ENCODE data around the gene REXO1.

Gene REXO1

GRCh38 chr19:1861599-1862031 is 13.3 kb upstream of the REXO1 start:
- ATAC-seq = no peak

GRCh38 chr19:1860821-1861598 is 12.7 kb upstream of the REXO1 start:
- no peak for DNase-seq
- no peak for ATAC-seq

More at GRCh38 chr19:1861599-1862031, 13.3 kb upstream of the REXO1 start:
- DNase-seq = no peak

GRCh38 chr19:1860042-1860775 is 11.9 kb upstream of the REXO1 start:
- DNase-seq = peak; percentile 55
- no peak for ATAC-seq

GRCh38 chr19:1859331-1859781 is 11.1 kb upstream of the REXO1 start:
- DNase-seq (no peak), ATAC-seq (no peak)

- ATAC-seq = no peak
- peak; percentile 16 for DNase-seq
Measured at GRCh38 chr19:1858412-1859081, 10.3 kb upstream of the REXO1 start.

- no peak for ATAC-seq
- peak; percentile 11 for DNase-seq
Measured at GRCh38 chr19:1857648-1858326, 9.5 kb upstream of the REXO1 start.

- ATAC-seq (peak; percentile 10), DNase-seq (peak; percentile 74)
Measured at GRCh38 chr19:1856698-1857603, 8.7 kb upstream of the REXO1 start.

- ATAC-seq (no peak), DNase-seq (no peak)
Measured at GRCh38 chr19:1856345-1856697, 8.0 kb upstream of the REXO1 start.

GRCh38 chr19:1855828-1856255 is 7.6 kb upstream of the REXO1 start:
- DNase-seq (peak; percentile 62), ATAC-seq (peak; percentile 39)

- DNase-seq (peak; percentile 90), ATAC-seq (peak; percentile 78)
Measured at GRCh38 chr19:1855040-1855827, 7.0 kb upstream of the REXO1 start.

- no peak for ATAC-seq
Measured at GRCh38 chr19:1854542-1855039, 6.3 kb upstream of the REXO1 start.

GRCh38 chr19:1854039-1854541 is 5.8 kb upstream of the REXO1 start:
- ATAC-seq (no peak), DNase-seq (no peak)

More at GRCh38 chr19:1854542-1855039, 6.3 kb upstream of the REXO1 start:
- no peak for DNase-seq

GRCh38 chr19:1853295-1854038 is 5.2 kb upstream of the REXO1 start:
- ATAC-seq (peak; percentile 13), DNase-seq (peak; percentile 90)

- ATAC-seq (no peak), DNase-seq (no peak)
Measured at GRCh38 chr19:1852581-1853128, 4.4 kb upstream of the REXO1 start.

- ATAC-seq (no peak), DNase-seq (peak; percentile 67)
Measured at GRCh38 chr19:1851654-1852580, 3.6 kb upstream of the REXO1 start.

- ATAC-seq (no peak), DNase-seq (no peak)
Measured at GRCh38 chr19:1850809-1851653, 2.7 kb upstream of the REXO1 start.
